Myocyte (in vitro differentiated cells): Measurements from ENCODE around the gene DLG2. TPM values are rescaled to one million over a fixed set of nuclear protein-coding genes. Genes with fewer than 3 reads are reported as not detected.

Source experiments
- DNase-seq: peaks from one replicate; pipeline ENCODE4 v3.0.0-alpha.2; 2012; ENCODE audit warnings: low read depth
- total RNA-seq: library from RNA; depleted of rRNA; stranded (reverse); fragments of >200 nt; gene quantifications from 2 replicates; pipeline ENCODE4 v1.2.3, GENCODE V29; 2014

The DLG2 gene
- total RNA-seq, 1 donor from 2014 or later: 9.5 TPM

DNA sequence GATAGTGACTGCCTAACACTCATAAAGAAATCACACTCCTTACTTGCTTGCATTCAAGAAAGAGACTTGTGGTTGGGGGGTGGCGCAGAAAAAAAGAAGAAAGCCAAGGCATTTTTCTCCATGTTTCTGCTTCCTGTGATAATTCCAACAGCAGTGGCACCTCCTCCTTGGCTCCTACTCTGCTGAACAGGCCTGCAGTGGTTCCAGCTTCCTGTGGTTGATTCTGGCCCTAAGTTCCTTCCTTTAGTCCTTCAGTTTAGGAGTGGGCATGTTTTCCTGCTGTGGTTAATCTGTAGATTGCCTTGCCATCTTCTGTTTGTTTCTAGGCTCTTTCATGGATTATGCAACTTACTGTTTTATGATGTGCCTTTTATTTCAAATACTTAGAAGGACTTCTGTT lies 940.4 kb downstream of the DLG2 start:
- no peak for DNase-seq

- no peak for DNase-seq
Measured at GRCh38 chr11:84685976-84686375, 941.2 kb downstream of the DLG2 start.

- no peak for DNase-seq
Measured at GRCh38 chr11:84685149-84685548, 942.0 kb downstream of the DLG2 start.

DNA sequence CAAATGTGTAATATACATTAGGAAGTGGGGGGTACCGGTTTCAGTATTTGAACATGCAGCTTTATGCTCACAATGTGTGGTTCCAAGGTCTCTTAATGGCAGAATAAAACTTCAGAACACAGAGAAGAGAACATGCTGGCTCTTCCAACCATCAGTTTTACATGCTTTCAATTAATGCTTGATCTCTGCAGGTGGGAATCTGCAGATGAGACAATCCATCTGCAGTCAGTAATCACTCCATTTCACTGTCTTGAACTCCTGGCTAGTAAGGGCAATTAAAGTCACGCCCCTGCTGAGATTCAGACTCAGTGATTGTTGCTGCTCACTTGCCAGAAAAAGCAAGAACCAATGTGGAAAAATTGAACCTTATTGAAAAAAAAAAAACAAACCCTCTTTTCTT lies 945.7 kb downstream of the DLG2 start:
- DNase-seq: no peak

DNA sequence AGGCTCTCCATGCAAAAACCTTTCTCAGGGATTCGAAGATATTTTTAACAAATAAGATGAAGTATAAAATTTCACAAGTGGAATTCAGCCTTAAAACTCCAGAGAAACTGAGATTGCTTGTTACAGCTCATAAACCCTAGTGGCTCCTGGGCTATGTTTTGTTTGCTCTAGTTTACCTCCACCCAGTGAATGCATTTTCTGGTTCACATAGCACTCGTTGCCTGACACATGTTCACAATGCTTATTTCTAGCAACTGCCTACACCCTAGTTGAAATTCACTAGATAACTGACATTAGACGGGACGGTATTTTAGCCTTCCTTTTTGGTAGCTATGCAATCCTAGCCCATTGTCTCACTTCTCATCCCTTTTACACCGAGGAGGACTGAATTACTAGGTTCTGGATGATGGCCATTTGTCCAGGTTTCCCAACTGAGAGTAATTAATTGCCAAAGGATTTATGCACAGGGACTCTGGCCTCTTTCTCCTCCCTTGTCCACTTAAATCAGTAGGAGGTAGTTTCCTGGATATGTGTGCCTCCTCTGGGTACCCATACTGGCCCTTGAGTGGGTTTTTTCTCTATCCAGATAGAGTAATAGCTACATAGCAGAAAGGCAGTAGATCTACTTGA lies 951.6 kb downstream of the DLG2 start:
- DNase-seq: no peak

DNA sequence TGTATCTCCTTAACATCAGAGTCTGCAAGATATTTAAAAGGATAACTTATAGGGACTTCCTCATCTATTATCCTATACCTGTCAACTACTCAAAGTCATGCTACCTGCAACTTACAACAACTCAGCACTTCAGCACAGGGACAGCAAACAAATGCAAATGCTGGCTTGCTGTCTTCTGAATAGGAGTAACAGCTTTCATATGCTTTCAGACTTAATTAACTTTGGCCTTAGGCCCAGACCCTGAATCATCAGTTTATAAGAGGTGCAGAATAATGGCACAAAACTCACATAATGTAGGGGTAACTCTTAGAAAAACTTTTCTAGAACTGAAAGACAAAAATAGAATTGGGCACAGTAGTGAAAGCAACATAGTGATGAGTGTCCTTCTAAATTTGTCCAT lies 953.4 kb downstream of the DLG2 start:
- peak; percentile 2 for DNase-seq

DNA sequence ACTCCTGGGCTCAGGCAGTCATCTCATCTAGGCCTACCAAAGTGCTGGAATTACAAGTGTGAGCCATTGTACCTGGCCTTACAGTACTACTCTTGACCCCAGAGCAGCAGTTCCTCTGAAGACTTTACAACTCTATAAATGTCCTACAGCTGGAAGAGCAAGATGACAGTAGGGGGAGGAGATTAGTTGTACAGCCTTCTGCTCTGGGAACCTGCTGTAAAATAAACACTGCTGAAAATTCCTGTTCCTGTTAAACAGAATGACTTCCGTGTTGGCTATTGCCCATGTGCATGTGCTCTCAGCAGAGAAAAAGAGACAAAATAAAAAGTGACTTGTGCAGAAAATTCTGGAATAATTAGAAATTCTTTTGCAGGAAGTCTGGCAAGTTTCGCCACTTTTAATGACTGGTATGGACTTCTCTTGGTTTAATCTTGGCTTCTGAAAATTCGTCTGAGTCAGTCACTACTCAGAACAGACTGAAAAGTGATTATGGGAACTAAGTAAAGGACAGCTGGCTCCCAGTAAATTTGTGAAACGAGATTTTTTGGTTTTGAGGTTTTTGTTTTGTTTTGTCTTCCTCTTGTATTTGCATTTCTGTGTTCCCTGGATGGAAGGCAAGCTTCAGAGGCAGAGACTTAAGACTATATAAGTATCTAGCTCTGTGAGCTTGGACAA lies 955.7 kb downstream of the DLG2 start:
- DNase-seq: no peak

GRCh38 chr11:84663731-84664130 lies 963.4 kb downstream of the DLG2 start:
- DNase-seq: no peak

- no peak for DNase-seq
Measured at GRCh38 chr11:84660257-84660977, 966.7 kb downstream of the DLG2 start.

DNA sequence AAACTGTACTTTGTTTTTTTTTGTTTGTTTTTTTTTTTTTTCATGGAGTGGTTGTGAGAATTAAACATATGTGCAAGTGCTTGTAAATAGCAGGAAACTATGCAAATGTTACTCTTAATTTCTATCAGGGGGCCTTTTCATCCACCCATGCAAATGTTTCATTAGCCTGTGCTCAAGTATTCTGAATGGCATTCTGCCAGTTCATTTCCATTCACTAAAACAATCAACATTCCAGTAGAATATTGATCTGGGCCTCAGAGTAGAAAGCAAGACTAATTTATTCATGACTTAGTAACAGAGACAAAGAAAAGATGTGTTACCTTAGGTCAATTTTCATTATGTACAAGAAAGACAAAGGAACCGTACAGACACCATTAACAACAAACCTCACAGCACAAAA lies 971.4 kb downstream of the DLG2 start:
- no peak for DNase-seq

- no peak for DNase-seq
Measured at GRCh38 chr11:84648471-84648870, 978.7 kb downstream of the DLG2 start.

GRCh38 chr11:84645988-84646694 lies 981.0 kb downstream of the DLG2 start:
- no peak for DNase-seq

DNA sequence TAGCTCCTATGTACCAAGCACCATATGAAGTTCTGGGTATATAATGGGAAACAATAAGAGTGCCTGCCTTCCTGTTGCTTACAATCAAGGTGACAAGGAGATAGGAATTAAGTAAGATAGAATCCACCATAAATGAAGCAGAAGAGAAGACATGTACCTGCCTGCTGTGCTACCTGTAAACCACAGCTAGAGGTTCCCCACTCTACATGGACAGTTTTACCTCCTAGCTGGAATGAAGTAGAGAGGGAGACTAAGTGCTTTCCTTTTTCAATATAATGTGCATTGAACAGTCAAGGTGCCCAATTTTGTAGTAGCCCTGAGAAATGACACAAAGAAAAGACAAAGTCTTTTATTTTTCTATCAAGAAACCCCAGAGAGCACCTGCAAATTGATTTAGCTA lies 984.6 kb downstream of the DLG2 start:
- no peak for DNase-seq

GRCh38 chr11:84634309-84634708 lies 992.8 kb downstream of the DLG2 start:
- DNase-seq: no peak

DNA sequence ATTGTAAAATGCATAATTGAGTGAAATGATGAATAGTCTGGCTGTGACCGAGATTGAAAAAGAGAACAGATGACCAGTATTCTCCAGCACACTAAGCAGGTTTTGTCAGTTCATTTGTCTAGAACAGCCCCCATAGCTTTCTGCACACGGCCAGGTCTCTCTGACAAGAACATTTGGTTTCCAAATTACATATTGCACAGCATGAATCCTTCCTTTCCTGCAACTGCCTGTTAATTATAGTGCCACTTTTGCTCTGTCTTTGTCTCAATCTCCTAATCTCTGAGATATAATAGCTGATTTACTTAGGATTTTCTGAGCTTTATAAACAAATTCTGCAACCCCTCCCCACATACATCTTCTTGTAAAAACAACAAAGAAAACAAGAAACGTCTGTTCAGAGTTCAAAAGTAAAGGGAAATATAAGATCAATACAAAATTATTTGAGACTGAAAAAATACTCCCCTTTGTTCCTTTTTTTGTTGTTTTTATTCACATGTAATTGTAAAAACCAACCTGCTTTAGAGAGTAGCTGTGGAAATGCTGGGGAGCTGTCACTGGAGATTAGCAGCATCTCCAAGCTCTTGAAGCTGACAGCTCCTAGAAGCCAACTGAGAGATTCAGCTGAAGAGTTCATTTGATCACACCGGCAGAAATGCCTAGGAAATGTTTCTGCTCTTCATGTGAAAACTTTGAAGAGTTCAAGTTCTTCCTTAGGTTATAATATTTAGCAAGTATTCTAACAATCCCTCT lies 998.1 kb downstream of the DLG2 start:
- DNase-seq: no peak

DNA sequence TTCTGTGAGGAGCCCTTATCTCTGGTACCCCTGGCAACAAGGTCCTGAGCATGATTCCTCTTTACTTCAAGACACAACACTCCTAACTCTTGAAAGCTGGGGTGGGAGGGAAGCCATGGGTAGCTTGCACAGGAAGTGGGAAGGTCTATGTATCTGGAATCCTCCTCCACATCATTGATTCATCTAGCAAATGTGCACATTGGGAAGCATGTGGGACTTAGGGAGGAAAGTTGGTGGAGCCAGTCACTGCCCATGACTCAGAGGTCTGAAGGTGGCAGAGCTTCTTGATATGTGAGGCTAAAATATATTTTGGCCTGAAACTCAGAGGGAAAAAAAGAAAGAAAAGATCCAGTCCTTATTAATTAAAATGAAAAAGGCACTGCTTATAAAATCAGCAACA lies 1000.9 kb downstream of the DLG2 start:
- no peak for DNase-seq

DNA sequence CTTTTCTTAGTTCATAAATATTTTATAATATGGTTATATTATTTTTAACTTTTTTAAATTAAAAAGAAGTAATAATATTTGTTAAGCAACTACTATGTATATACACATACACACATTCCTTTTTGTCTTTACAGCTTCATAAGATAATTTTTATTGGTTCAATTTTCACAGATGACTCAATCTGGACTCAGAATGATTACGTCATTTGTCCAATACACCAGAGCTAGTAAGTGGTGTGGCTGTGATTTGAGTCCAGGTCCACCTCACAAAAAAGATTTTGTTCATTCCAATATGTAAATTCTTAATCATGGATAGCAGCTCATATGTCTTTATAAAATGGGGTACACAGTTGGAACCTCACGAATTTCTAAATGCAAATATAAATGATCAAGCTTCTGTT lies 1014.5 kb downstream of the DLG2 start:
- no peak for DNase-seq

DNA sequence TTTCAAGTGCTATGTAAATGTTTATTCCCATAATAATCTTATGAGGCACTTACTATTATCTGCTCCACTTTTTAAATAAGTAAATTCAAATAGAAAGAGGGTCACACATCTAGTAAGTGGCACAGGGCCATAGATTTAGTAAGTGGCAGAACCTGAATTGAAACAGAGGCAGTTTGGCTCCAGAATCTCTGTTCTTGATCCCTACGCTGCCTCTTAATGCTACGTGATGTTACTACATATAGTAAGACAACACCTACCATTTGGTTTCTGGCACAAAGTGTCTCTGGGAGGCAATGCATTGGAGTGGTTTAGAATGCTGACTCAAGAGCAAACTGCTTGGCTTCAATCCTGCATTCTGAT lies 1018.3 kb downstream of the DLG2 start:
- no peak for DNase-seq

DNA sequence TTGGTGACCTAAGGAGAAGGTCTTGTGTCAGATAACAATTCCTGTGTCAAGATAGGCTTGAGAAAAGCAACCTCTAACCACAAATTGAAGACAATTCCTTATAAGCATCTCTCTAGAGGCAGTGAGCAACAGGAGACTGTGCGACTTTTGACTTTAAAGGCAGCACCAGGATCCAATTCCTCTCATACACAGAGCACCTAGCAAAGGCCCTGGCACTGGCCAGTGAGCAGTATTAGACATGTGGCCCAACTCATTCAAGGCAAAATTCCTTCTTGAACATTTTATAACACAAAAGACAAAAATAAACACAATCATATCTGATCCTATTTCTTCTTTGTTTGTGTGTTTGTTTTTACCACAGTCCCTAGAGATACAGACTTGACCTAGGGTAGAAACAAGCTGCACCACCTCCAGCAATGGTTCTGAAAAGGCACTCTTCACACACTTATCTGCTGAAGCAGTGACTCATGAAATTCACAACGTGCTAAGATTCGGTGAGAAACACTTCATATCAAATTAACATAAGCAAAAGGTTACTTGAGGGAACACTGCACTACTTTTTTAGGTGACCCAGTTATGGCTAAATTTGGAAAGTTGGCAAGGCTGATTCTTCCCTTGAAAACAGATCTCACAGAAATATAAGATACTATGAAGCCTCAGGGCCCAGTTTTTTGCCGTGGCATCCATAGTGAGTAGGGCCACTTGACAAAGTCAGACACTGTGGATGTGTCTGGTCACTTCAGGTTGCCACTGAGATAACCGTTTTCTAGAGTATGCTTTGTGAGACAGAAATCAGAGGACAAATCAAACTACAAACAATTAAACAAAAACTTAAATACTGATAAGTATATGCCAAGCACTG lies 1018.9 kb downstream of the DLG2 start:
- peak; percentile 0 for DNase-seq

GRCh38 chr11:84594602-84595001 lies 1032.5 kb downstream of the DLG2 start:
- DNase-seq: no peak
